ENCODE measurements around the gene SLX4IP. TPM values are rescaled to one million over a fixed set of nuclear protein-coding genes. Genes with fewer than 3 reads are reported as not detected.
"Not testable (repeated sequence)": the region's sequence is repeated elsewhere in the genome, so short reads cannot be mapped to it uniquely, and the experiment has no call there.

Gene SLX4IP
- total RNA-seq, 5 donors from 2014 or later (not counting 1 experiment from before 2014, with no cell fraction given): 4.2 to 5.9 (median 5.2) TPM

- no peak overlapping the region for H3K27ac Mint-ChIP-seq
- H3K4me3 Mint-ChIP-seq: no peak overlapping the region
- H3K27me3 ChIP-seq (replicated peaks in 1 of 2; ENCODE audit: control insufficient read depth in 2 of 2, extremely low read depth in 1 of 2, insufficient read depth in 2 of 2, low read length in 1 of 2): no peaks in the 10 kb centered on the region
- H3K27me3 Mint-ChIP-seq: no peaks in the 10 kb centered on the region
- POLR2A ChIA-PET: no interaction called here
- CTCF ChIA-PET: interaction anchor here in 1 of 2 donors (0.5 kb wide), 1 partner anchor 22 kb away, joined by 4 read pairs; no protein-coding TSS in a partner anchor
- H3K36me3 ChIP-seq (ENCODE audit: control insufficient read depth in 2 of 2, extremely low read depth in 1 of 2, insufficient read depth in 1 of 2, low read length in 1 of 2): peaks cover 5 to 6% of the 10 kb centered on the region in 2 donors
- no peak overlapping the region for H3K4me3 ChIP-seq (ENCODE audit: control insufficient read depth in 1 of 2, extremely low read depth in 1 of 2, low read length in 1 of 2)
- H3K4me1 Mint-ChIP-seq: peaks cover 6 to 12% (median 6%) of the 10 kb centered on the region in 3 donors
- H3K36me3 Mint-ChIP-seq: peaks cover 24% of the 10 kb centered on the region
- no peaks in the 10 kb centered on the region for H3K9me3 Mint-ChIP-seq
- ATAC-seq (replicated peaks in 1 of 4): no peak
- H3K27ac ChIP-seq (ENCODE audit: low read length): no peak overlapping the region
- no peak for DNase-seq
- H3K9me3 ChIP-seq: no peaks in the 10 kb centered on the region
- H3K4me1 ChIP-seq (ENCODE audit: control insufficient read depth in 1 of 2, extremely low read depth in 1 of 2, insufficient read depth in 2 of 2, low read length in 2 of 2): no peaks in the 10 kb centered on the region
- 96% methylated on average over 3 of the region's 5 CpGs for WGBS (ENCODE audit: insufficient coverage)
Measured at GRCh38 chr20:10412591-10413408, 22.3 kb upstream of the SLX4IP start.

GRCh38 chr20:10415013-10415650 lies 20.0 kb upstream of the SLX4IP start:
- H3K4me1 ChIP-seq (ENCODE audit: control insufficient read depth in 1 of 2, extremely low read depth in 1 of 2, insufficient read depth in 2 of 2, low read length in 2 of 2): no peaks in the 10 kb centered on the region
- POLR2A ChIA-PET: no interaction called here
- peaks cover 6 to 16% (median 10%) of the 10 kb centered on the region in 3 donors for H3K4me1 Mint-ChIP-seq
- no peak overlapping the region for H3K27ac ChIP-seq (ENCODE audit: low read length)
- H3K9me3 ChIP-seq: no peaks in the 10 kb centered on the region
- H3K4me3 ChIP-seq (ENCODE audit: control insufficient read depth in 1 of 2, extremely low read depth in 1 of 2, low read length in 1 of 2): no peak overlapping the region
- H3K36me3 ChIP-seq (ENCODE audit: control insufficient read depth in 2 of 2, extremely low read depth in 1 of 2, insufficient read depth in 1 of 2, low read length in 1 of 2): peaks cover 5 to 12% of the 10 kb centered on the region in 2 donors
- DNase-seq (no peak), ATAC-seq (replicated peaks in 1 of 4) (no peak)
- H3K27ac Mint-ChIP-seq: no peak overlapping the region
- no peaks in the 10 kb centered on the region for H3K9me3 Mint-ChIP-seq
- peaks cover 32% of the 10 kb centered on the region for H3K36me3 Mint-ChIP-seq
- no CpG with 5 or more reads among the region's 3 CpGs for WGBS (ENCODE audit: insufficient coverage)
- no peaks in the 10 kb centered on the region for H3K27me3 ChIP-seq (replicated peaks in 1 of 2; ENCODE audit: control insufficient read depth in 2 of 2, extremely low read depth in 1 of 2, insufficient read depth in 2 of 2, low read length in 1 of 2)
- H3K4me3 Mint-ChIP-seq: no peak overlapping the region
- CTCF ChIA-PET: interaction anchor here (0.7 to 1.0 kb wide), 2 partner anchors 12 to 100 kb away, joined by 3 to 4 read pairs; no protein-coding TSS in a partner anchor
- no peaks in the 10 kb centered on the region for H3K27me3 Mint-ChIP-seq

DNA sequence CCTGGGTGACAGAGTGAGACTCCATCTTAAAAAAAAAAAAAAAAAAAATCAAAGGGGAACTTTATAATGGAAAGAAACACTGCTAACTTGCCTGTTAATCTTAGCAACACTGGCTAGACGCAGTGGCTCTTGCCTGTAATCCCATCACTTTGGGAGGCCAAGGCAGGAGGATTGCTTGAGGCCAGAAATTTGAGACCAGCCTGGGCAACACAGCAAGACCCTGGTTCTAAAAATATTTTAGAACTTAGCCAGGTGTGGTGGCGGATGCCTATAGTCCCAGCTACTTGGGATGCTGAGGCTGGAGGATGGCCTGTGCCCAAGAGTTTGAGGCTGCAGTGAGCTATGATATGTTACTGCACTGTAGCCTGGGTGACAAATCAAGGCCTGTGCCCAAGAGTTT lies 17.9 kb upstream of the SLX4IP start:
- H3K27ac ChIP-seq (ENCODE audit: low read length); H3K27me3 Mint-ChIP-seq; H3K27ac Mint-ChIP-seq; POLR2A ChIA-PET; H3K4me3 Mint-ChIP-seq; DNase-seq; H3K4me1 ChIP-seq (ENCODE audit: control insufficient read depth in 1 of 2, extremely low read depth in 1 of 2, insufficient read depth in 2 of 2, low read length in 2 of 2); H3K27me3 ChIP-seq (replicated peaks in 1 of 2; ENCODE audit: control insufficient read depth in 2 of 2, extremely low read depth in 1 of 2, insufficient read depth in 2 of 2, low read length in 1 of 2); H3K4me3 ChIP-seq (ENCODE audit: control insufficient read depth in 1 of 2, extremely low read depth in 1 of 2, low read length in 1 of 2); H3K9me3 ChIP-seq; H3K9me3 Mint-ChIP-seq; ATAC-seq (replicated peaks in 1 of 4): not testable (repeated sequence)
- peaks cover 5 to 16% of the 10 kb centered on the region in 2 donors for H3K36me3 ChIP-seq (ENCODE audit: control insufficient read depth in 2 of 2, extremely low read depth in 1 of 2, insufficient read depth in 1 of 2, low read length in 1 of 2)
- H3K4me1 Mint-ChIP-seq: peaks cover 6 to 18% (median 14%) of the 10 kb centered on the region in 3 donors
- CTCF ChIA-PET: interaction anchor here in 1 of 2 donors (1.7 kb wide), 1 partner anchor 10 kb away, joined by 7 read pairs; no protein-coding TSS in a partner anchor
- peaks cover 31% of the 10 kb centered on the region for H3K36me3 Mint-ChIP-seq
- 100% methylated on average over 1 of the region's 2 CpGs for WGBS (ENCODE audit: insufficient coverage)

GRCh38 chr20:10419550-10420133 lies 15.5 kb upstream of the SLX4IP start:
- no peak for DNase-seq

DNA sequence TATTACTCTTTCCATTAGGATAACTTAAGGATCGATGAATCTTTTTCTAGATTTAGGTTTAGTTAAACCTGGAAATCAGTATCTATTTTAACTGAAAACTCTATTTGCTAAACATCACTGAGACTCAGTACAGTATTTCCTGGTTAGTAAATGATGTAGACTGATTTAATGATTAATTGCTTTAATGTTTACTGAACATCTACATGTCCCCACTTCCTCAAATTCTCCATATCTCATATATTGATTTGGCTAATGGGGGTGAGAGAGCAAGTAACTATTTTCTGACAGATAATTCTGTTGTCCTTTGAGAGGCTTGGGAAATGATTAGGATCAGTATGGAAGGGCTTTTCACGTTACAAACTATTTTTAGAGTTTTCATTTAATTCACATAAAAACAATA lies 11.4 kb upstream of the SLX4IP start:
- no CpG with 5 or more reads among the region's 2 CpGs for WGBS (ENCODE audit: insufficient coverage)
- Histone ChIP-seq H3K4me1 (ENCODE audit: control insufficient read depth in 1 of 2, extremely low read depth in 1 of 2, insufficient read depth in 2 of 2, low read length in 2 of 2) (no peaks in the 10 kb centered on the region), H3K9me3 (no peaks in the 10 kb centered on the region), H3K27me3 (replicated peaks in 1 of 2; ENCODE audit: control insufficient read depth in 2 of 2, extremely low read depth in 1 of 2, insufficient read depth in 2 of 2, low read length in 1 of 2) (no peaks in the 10 kb centered on the region), H3K27ac (ENCODE audit: low read length) (no peak overlapping the region), H3K4me3 (ENCODE audit: control insufficient read depth in 1 of 2, extremely low read depth in 1 of 2, low read length in 1 of 2) (no peak overlapping the region), H3K36me3 (ENCODE audit: control insufficient read depth in 2 of 2, extremely low read depth in 1 of 2, insufficient read depth in 1 of 2, low read length in 1 of 2) (peaks cover 2 to 9% of the 10 kb centered on the region in 2 donors)
- ChIA-PET CTCF (interaction anchor here in 1 of 2 donors (0.7 to 1.3 kb wide), 2 partner anchors 14 to 446 kb away, joined by 3 read pairs; no protein-coding TSS in a partner anchor), POLR2A (no interaction called here)
- Mint-ChIP-seq H3K4me3 (no peak overlapping the region), H3K4me1 (peaks cover 16 to 22% (median 21%) of the 10 kb centered on the region in 3 donors), H3K27ac (no peak overlapping the region), H3K36me3 (peaks cover 18% of the 10 kb centered on the region), H3K27me3 (no peaks in the 10 kb centered on the region), H3K9me3 (no peaks in the 10 kb centered on the region)
- no peak for ATAC-seq (replicated peaks in 1 of 4)
- no peak for DNase-seq

More at GRCh38 chr20:10419550-10420133, 15.5 kb upstream of the SLX4IP start:
- WGBS (ENCODE audit: insufficient coverage): 97% methylated on average over 5 of the region's 5 CpGs
- CTCF ChIA-PET: no interaction called here
- peaks cover 0 to 9% of the 10 kb centered on the region in 2 donors for H3K36me3 ChIP-seq (ENCODE audit: control insufficient read depth in 2 of 2, extremely low read depth in 1 of 2, insufficient read depth in 1 of 2, low read length in 1 of 2)
- no peak overlapping the region for H3K27ac Mint-ChIP-seq
- no peak overlapping the region for H3K27ac ChIP-seq (ENCODE audit: low read length)
- no peaks in the 10 kb centered on the region for H3K4me1 ChIP-seq (ENCODE audit: control insufficient read depth in 1 of 2, extremely low read depth in 1 of 2, insufficient read depth in 2 of 2, low read length in 2 of 2)
- no peak for ATAC-seq (replicated peaks in 1 of 4)
- H3K9me3 Mint-ChIP-seq: no peaks in the 10 kb centered on the region
- no peak overlapping the region for H3K4me3 Mint-ChIP-seq
- H3K4me1 Mint-ChIP-seq: peaks cover 6 to 22% (median 15%) of the 10 kb centered on the region in 3 donors
- H3K4me3 ChIP-seq (ENCODE audit: control insufficient read depth in 1 of 2, extremely low read depth in 1 of 2, low read length in 1 of 2): no peak overlapping the region
- no peaks in the 10 kb centered on the region for H3K27me3 Mint-ChIP-seq
- no peaks in the 10 kb centered on the region for H3K27me3 ChIP-seq (replicated peaks in 1 of 2; ENCODE audit: control insufficient read depth in 2 of 2, extremely low read depth in 1 of 2, insufficient read depth in 2 of 2, low read length in 1 of 2)
- H3K36me3 Mint-ChIP-seq: peaks cover 37% of the 10 kb centered on the region
- H3K9me3 ChIP-seq: no peaks in the 10 kb centered on the region
- POLR2A ChIA-PET: no interaction called here

- no peaks in the 10 kb centered on the region for H3K9me3 Mint-ChIP-seq
- no peaks in the 10 kb centered on the region for H3K9me3 ChIP-seq
- no peaks in the 10 kb centered on the region for H3K4me1 ChIP-seq (ENCODE audit: control insufficient read depth in 1 of 2, extremely low read depth in 1 of 2, insufficient read depth in 2 of 2, low read length in 2 of 2)
- WGBS (ENCODE audit: insufficient coverage): no CpG with 5 or more reads among the region's 3 CpGs
- ChIA-PET CTCF (interaction anchor here (0.6 to 2.9 kb wide), 16 partner anchors 8 to 451 kb away, joined by 3 to 25 read pairs (median 4); partner anchors contain the start of gene SLX4IP (in 1 of the 2)), POLR2A (interaction anchor here in 1 of 2 donors (0.6 to 0.7 kb wide), 3 partner anchors 9 to 43 kb away, joined by 4 to 7 read pairs (median 4); no protein-coding TSS in a partner anchor)
- no peak overlapping the region for H3K27ac ChIP-seq (ENCODE audit: low read length)
- ATAC-seq (replicated peaks in 1 of 4) (peak in 2 of 4 experiments; percentile 36 to 48), DNase-seq (peak in 26 of 35 experiments; percentile 9 to 66 (median 38))
- no peaks in the 10 kb centered on the region for H3K27me3 ChIP-seq (replicated peaks in 1 of 2; ENCODE audit: control insufficient read depth in 2 of 2, extremely low read depth in 1 of 2, insufficient read depth in 2 of 2, low read length in 1 of 2)
- peaks cover 0 to 2% of the 10 kb centered on the region in 2 donors for H3K36me3 ChIP-seq (ENCODE audit: control insufficient read depth in 2 of 2, extremely low read depth in 1 of 2, insufficient read depth in 1 of 2, low read length in 1 of 2)
- peaks cover 8% of the 10 kb centered on the region for H3K36me3 Mint-ChIP-seq
- no peak overlapping the region for H3K27ac Mint-ChIP-seq
- H3K27me3 Mint-ChIP-seq: no peaks in the 10 kb centered on the region
- H3K4me1 Mint-ChIP-seq: peaks cover 47 to 55% (median 50%) of the 10 kb centered on the region in 3 donors
- no peak overlapping the region for H3K4me3 Mint-ChIP-seq
- H3K4me3 ChIP-seq (ENCODE audit: control insufficient read depth in 1 of 2, extremely low read depth in 1 of 2, low read length in 1 of 2): no peak overlapping the region
Measured at GRCh38 chr20:10427060-10427692, 7.9 kb upstream of the SLX4IP start.
